Measurements from ENCODE around the gene NCOA7.

- TF ChIP-seq EZH2 (IDR thresholded peaks at IDR 0.05) (no peak), POLR2AphosphoS5 (IDR thresholded peaks at IDR 0.05; ENCODE audit: borderline replicate concordance, low read depth, low read length) (no peak), FOXP2 (optimal IDR thresholded peaks at IDR 0.05; ENCODE audit: control extremely low read depth, extremely low read length, insufficient read depth) (no peak)
Observed at GRCh38 chr6:125863023-125863422, 72.3 kb downstream of the NCOA7 start.

Measured in SK-N-MC (cell line).